Keratinocyte (primary cell): ENCODE results near the gene CC2D1B. TPM values are rescaled to one million over a fixed set of nuclear protein-coding genes. Genes with fewer than 3 reads are reported as not detected.
A peak's percentile ranks its signal among the peaks of the same experiment; 100 is the strongest.

ENCODE experiments used
- DNase-seq: peaks from one replicate; pipeline ENCODE4 v3.0.0-alpha.2; 2011; ENCODE audit warnings: low read depth, missing footprints, low spot score
- FAIRE-seq: peaks from 2 replicates; lab custom pipeline; 2011; peaks lifted over from hg19 to GRCh38; lab: Jason Lieb, UNC
- H2AFZ ChIP-seq: 2 replicates; pipeline ENCODE4 v1.6.0; 2012; ENCODE audit warnings: low read length, control low read depth, inconsistent platforms; ENCODE audit not compliant: control insufficient read depth
- H3K27ac ChIP-seq: 2 replicates; pipeline ENCODE4 v1.5.1; 2011; ENCODE audit warnings: low read length; ENCODE audit not compliant: control insufficient read depth, insufficient read depth
- H3K27me3 ChIP-seq: 3 replicates; pipeline ENCODE4 v1.6.0; 2011; ENCODE audit warnings: low read length; ENCODE audit not compliant: control insufficient read depth, insufficient read depth; ENCODE audit errors: extremely low read depth
- H3K36me3 ChIP-seq, 2 experiments: 2 replicates in 1 of 2; 3 replicates in 1 of 2; pipeline ENCODE4 v1.5.1; 2011; ENCODE audit warnings: low read length in 2 of 2, mild to moderate bottlenecking in 1 of 2; ENCODE audit not compliant: control insufficient read depth in 2 of 2, insufficient read depth in 2 of 2; ENCODE audit errors: extremely low read depth in 1 of 2
- H3K4me1 ChIP-seq: 3 replicates; pipeline ENCODE4 v1.5.1; 2011; ENCODE audit warnings: low read length; ENCODE audit not compliant: control insufficient read depth, insufficient read depth; ENCODE audit errors: extremely low read depth
- H3K4me2 ChIP-seq: 3 replicates; pipeline ENCODE4 v1.6.0; 2011; ENCODE audit warnings: low read depth, low read length; ENCODE audit not compliant: control insufficient read depth, insufficient read depth; ENCODE audit errors: extremely low read depth
- H3K4me3 ChIP-seq, 3 experiments: fragments of 200-600 bp in 1 of 3; sonication (generic) in 1 of 3; 2 replicates in 2 of 3; 3 replicates in 1 of 3; pipeline ENCODE4 v1.5.1; 2011 to 2016; ENCODE audit warnings: low read length in 3 of 3, mild to moderate bottlenecking in 3 of 3, control low read depth in 2 of 3, inconsistent platforms in 1 of 3, low read depth in 1 of 3, mixed read lengths in 1 of 3, mixed run types in 1 of 3, moderate library complexity in 1 of 3; ENCODE audit not compliant: control insufficient read depth in 2 of 3, insufficient read depth in 2 of 3; ENCODE audit errors: extremely low read depth in 1 of 3
- H3K79me2 ChIP-seq: 2 replicates; pipeline ENCODE4 v1.6.0; 2012; ENCODE audit warnings: low read length; ENCODE audit not compliant: control insufficient read depth, insufficient read depth
- H3K9ac ChIP-seq: 3 replicates; pipeline ENCODE4 v1.6.0; 2011; ENCODE audit warnings: low read length; ENCODE audit not compliant: control insufficient read depth, insufficient read depth; ENCODE audit errors: extremely low read depth
- H3K9me1 ChIP-seq: 3 replicates; pipeline ENCODE4 v1.6.0; 2011; ENCODE audit warnings: low read length; ENCODE audit not compliant: control insufficient read depth, insufficient read depth; ENCODE audit errors: extremely low read depth
- H3K9me3 ChIP-seq: 2 replicates; pipeline ENCODE4 v1.5.1; 2012; ENCODE audit warnings: low read depth, low read length; ENCODE audit not compliant: control insufficient read depth
- H4K20me1 ChIP-seq: 3 replicates; pipeline ENCODE4 v1.6.0; 2011; ENCODE audit warnings: low read length; ENCODE audit not compliant: control insufficient read depth, insufficient read depth; ENCODE audit errors: extremely low read depth
- EZH2 ChIP-seq: IDR thresholded peaks from one replicate; pipeline ENCODE4 v1.6.1; 2012; ENCODE audit warnings: inconsistent platforms, mild to moderate bottlenecking, low read length, moderate library complexity
- dilution Hi-C: fragments of 300-500 bp; cut with MboI; formaldehyde crosslinking; loops from one replicate; pipeline ENCODE4 v1.7.0; 2020; ENCODE audit warnings: low sequenced_read_pairs; ENCODE audit not compliant: extremely low pct_ligation_motif_present
- polyA plus RNA-seq, 5 experiments: library from polyadenylated mRNA; depleted of rRNA in 3 of 5; stranded (reverse) in 3 of 5; stranded (forward) in 1 of 5; unstranded in 1 of 5; fragments of >200 nt; gene quantifications; 1 replicate in 1 of 5; 2 replicates in 3 of 5; 3 replicates in 1 of 5; pipeline versions ENCODE4 v1.2.1 to v1.2.3, GENCODE V29; 2011 to 2012; ENCODE audit warnings: missing spikeins in 2 of 5, low read depth in 1 of 5, low replicate concordance in 1 of 5
- TF ChIP-seq, protein P1 (sequence below), 3 experiments: IDR thresholded peaks in 1 of 3; conservative IDR thresholded peaks in 1 of 3; optimal IDR thresholded peaks in 1 of 3; 2 replicates in 2 of 3; 3 replicates in 1 of 3; pipeline versions ENCODE3 to v1.5.1; 2011; ENCODE audit warnings: low read length in 3 of 3, mild to moderate bottlenecking in 3 of 3, moderate library complexity in 2 of 3, control low read depth in 1 of 3, inconsistent platforms in 1 of 3; ENCODE audit not compliant: insufficient read depth in 2 of 3; ENCODE audit errors: extremely low read depth in 1 of 3

Gene CC2D1B
- polyA plus RNA-seq, 1 donor (not counting 4 experiments of a cell fraction or from before 2014, with no cell fraction given) = 12.5 TPM

DNA sequence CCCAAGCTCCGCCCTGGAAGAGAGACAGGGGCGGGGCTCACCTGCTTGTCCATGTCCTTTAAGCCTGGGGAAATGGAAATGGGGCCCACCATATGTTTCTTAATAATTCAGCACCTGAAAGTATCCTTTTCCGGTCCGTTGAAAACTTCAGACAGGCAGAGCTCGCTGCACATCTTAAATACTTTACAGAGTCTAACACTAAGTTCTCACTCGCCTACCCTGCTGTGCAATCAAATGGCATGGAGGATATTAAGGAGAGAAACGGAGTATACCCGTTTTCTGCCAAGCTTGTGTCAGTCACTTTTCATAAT lies 467 bp upstream of the CC2D1B start:
- H3K4me2 ChIP-seq = peak overlapping the region; percentile 74
- H3K27ac ChIP-seq = peak overlapping the region; percentile 10
- no peak for FAIRE-seq
- H3K9ac ChIP-seq = peak overlapping the region; percentile 13
- peak overlapping the region; percentile 17 to 57 (median 41) for H3K4me3 ChIP-seq
- H3K36me3 ChIP-seq = peaks cover 11 to 12% of the 10 kb centered on the region in 2 experiments
- dilution Hi-C loops = no loop called here
- peaks cover 2% of the 10 kb centered on the region for H3K9me1 ChIP-seq
- H3K4me1 ChIP-seq = peaks cover 29% of the 10 kb centered on the region
- peaks cover 20% of the 10 kb centered on the region for H3K79me2 ChIP-seq
- no peaks in the 10 kb centered on the region for H3K27me3 ChIP-seq
- H2AFZ ChIP-seq = peak overlapping the region; percentile 49
- TF ChIP-seq, protein P1, sequence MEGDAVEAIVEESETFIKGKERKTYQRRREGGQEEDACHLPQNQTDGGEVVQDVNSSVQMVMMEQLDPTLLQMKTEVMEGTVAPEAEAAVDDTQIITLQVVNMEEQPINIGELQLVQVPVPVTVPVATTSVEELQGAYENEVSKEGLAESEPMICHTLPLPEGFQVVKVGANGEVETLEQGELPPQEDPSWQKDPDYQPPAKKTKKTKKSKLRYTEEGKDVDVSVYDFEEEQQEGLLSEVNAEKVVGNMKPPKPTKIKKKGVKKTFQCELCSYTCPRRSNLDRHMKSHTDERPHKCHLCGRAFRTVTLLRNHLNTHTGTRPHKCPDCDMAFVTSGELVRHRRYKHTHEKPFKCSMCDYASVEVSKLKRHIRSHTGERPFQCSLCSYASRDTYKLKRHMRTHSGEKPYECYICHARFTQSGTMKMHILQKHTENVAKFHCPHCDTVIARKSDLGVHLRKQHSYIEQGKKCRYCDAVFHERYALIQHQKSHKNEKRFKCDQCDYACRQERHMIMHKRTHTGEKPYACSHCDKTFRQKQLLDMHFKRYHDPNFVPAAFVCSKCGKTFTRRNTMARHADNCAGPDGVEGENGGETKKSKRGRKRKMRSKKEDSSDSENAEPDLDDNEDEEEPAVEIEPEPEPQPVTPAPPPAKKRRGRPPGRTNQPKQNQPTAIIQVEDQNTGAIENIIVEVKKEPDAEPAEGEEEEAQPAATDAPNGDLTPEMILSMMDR (optimal IDR thresholded peaks at IDR 0.05 in 1 of 3, IDR thresholded peaks at IDR 0.05 in 1 of 3, conservative IDR thresholded peaks at IDR 0.05 in 1 of 3; ENCODE audit: extremely low read depth in 1 of 3, insufficient read depth in 2 of 3, low read length in 3 of 3) = no peak
- no peak for TF ChIP-seq EZH2
- no peaks in the 10 kb centered on the region for H4K20me1 ChIP-seq
- no peak for DNase-seq
- no peaks in the 10 kb centered on the region for H3K9me3 ChIP-seq

DNA sequence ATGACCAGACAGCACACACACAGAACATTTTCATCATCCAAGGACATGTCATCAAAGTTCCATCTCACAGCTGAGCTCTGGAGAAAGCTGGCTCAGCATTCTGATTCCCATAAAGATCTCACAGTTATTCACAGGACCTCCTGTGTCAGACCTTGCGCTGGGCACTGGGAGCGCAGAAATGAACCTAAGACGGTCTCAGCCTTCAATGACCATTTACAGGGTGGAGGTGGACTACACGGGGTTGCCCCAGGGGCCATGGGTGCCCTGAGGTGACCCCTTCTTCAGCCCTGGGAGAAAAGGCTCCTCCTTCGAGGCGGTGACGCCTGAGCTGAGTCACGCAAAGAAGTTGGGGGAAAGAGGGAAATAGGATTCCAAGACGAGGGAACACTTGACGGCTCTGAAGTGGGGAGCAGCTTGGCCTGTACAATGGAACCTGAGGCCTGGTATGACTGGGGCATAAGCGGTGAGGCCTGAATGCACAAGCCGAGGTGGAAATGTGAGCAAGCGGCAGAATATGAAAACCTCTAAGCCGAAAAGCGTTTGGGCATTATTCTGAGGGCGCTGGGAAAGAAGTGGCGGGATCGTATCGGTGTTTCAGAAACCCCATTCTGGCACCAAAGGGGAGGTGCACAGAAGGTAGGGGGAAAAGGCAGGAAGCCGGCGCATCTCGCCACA lies 797 bp downstream of the CC2D1B start:
- no peaks in the 10 kb centered on the region for H3K27me3 ChIP-seq
- dilution Hi-C loops = no loop called here
- DNase-seq = no peak
- H3K9ac ChIP-seq = peak overlapping the region; percentile 95
- TF ChIP-seq, protein P1 (optimal IDR thresholded peaks at IDR 0.05 in 1 of 3, IDR thresholded peaks at IDR 0.05 in 1 of 3, conservative IDR thresholded peaks at IDR 0.05 in 1 of 3; ENCODE audit: extremely low read depth in 1 of 3, insufficient read depth in 2 of 3, low read length in 3 of 3) = no peak
- TF ChIP-seq EZH2 = no peak
- H3K79me2 ChIP-seq = peaks cover 20% of the 10 kb centered on the region
- peak overlapping the region; percentile 80 for H2AFZ ChIP-seq
- no peaks in the 10 kb centered on the region for H4K20me1 ChIP-seq
- peak overlapping the region; percentile 93 for H3K4me2 ChIP-seq
- H3K27ac ChIP-seq = peak overlapping the region; percentile 95
- no peaks in the 10 kb centered on the region for H3K9me3 ChIP-seq
- peaks cover 2% of the 10 kb centered on the region for H3K9me1 ChIP-seq
- H3K4me1 ChIP-seq = peaks cover 29% of the 10 kb centered on the region
- FAIRE-seq = peak; percentile 93
- H3K36me3 ChIP-seq = peaks cover 17 to 21% of the 10 kb centered on the region in 2 experiments
- H3K4me3 ChIP-seq = peak overlapping the region; percentile 78 to 96 (median 96)
